Measurements from ENCODE around the gene ING1.

GRCh38 chr13:110715395-110716246 is 2.1 kb downstream of the ING1 start:
- TF ChIP-seq CTCF (IDR thresholded peaks at IDR 0.05; ENCODE audit: low read depth, low read length): peak; percentile 37
- no peak for TF ChIP-seq EZH2phosphoT487 (IDR thresholded peaks at IDR 0.05; ENCODE audit: low read depth)

All from OCI-LY3 (cell line).